ENCODE measurements around the gene GNB1L. TPM values are rescaled to one million over a fixed set of nuclear protein-coding genes. Genes with fewer than 3 reads are reported as not detected.

GNB1L gene
- total and polyA plus RNA-seq, 10 of the 15 experiments (the other 5 are each of a cell fraction or from before 2014, with no cell fraction given): 0.21 to 19.4 (median 6.8) TPM

- WGBS (ENCODE audit: insufficient coverage, insufficient replicate concordance, low lambda C conversion rate, missing lambda C conversion rate): 76% methylated on average over 25 of the region's 27 CpGs
Measured at GRCh38 chr22:19873138-19873959, 18.7 kb upstream of the GNB1L start.

More at GRCh38 chr22:19873138-19873959, 18.7 kb upstream of the GNB1L start:
- Histone ChIP-seq H3K36me3 (ENCODE audit: control insufficient read depth in 2 of 2, insufficient read depth in 2 of 2, low read length in 1 of 2) (no peaks in the 10 kb centered on the region), H3K9ac (ENCODE audit: control insufficient read depth, insufficient read depth, low read length) (no peak overlapping the region), H2AFZ (ENCODE audit: control insufficient read depth, low read depth, low read length) (no peak overlapping the region), H3K79me2 (ENCODE audit: control insufficient read depth, insufficient read depth, low read length) (no peaks in the 10 kb centered on the region), H3K4me2 (ENCODE audit: control insufficient read depth, insufficient read depth) (no peak overlapping the region), H3K9me3 (replicated peaks; ENCODE audit: control insufficient read depth, insufficient read depth, low read length) (no peaks in the 10 kb centered on the region), H4K20me1 (ENCODE audit: control insufficient read depth, insufficient read depth) (no peaks in the 10 kb centered on the region), H3K4me3 (no peak overlapping the region), H3K27me3 (replicated peaks in 1 of 2; ENCODE audit: control insufficient read depth in 2 of 2, insufficient read depth in 2 of 2, low read length in 1 of 2) (no peaks in the 10 kb centered on the region), H3K27ac (ENCODE audit: control insufficient read depth, insufficient read depth) (no peak overlapping the region), H3K4me1 (ENCODE audit: control insufficient read depth, insufficient read depth, low read length) (no peaks in the 10 kb centered on the region)
- FAIRE-seq (no peak), DNase-seq (ENCODE audit: low read depth, low spot score) (no peak), ATAC-seq (no peak)
- ChIA-PET POLR2A (interaction anchor here (0.6 kb wide), 1 partner anchor 27 kb away, joined by 3 read pairs; no protein-coding TSS in a partner anchor), SMC1A (ENCODE audit: uncharacterized antibody, unreplicated experiment) (no interaction called here), CTCF (no interaction called here), RAD21 (ENCODE audit: unreplicated experiment) (no interaction called here)
- in situ Hi-C loops (cut with MboI) (no loop called here), intact Hi-C loops (cut with micrococcal nuclease; ENCODE audit: unreplicated experiment) (no loop called here)
- no peak for TF ChIP-seq SIX5 (IDR thresholded peaks at IDR 0.05; ENCODE audit: low read depth, low read length, severe bottlenecking)
- TF ChIP-seq WRNIP1 (IDR thresholded peaks at IDR 0.05; ENCODE audit: borderline replicate concordance, low read depth, low read length): no peak
- no peak for TF ChIP-seq CEBPZ (IDR thresholded peaks at IDR 0.05; ENCODE audit: low read depth, low read length)
- TF ChIP-seq TAF1 (IDR thresholded peaks at IDR 0.05; ENCODE audit: borderline replicate concordance, low read depth, low read length): no peak
- no peak for TF ChIP-seq STAT1 (conservative IDR thresholded peaks at IDR 0.05)
- no peak for TF ChIP-seq PBX3 (IDR thresholded peaks at IDR 0.05; ENCODE audit: insufficient replicate concordance, low read depth, low read length)
- no TSS peak for BruUV-seq (replicated peaks)

All from GM12878 (cell line).